Measurements from ENCODE around the gene LSM5. TPM values are rescaled to one million over a fixed set of nuclear protein-coding genes. Genes with fewer than 3 reads are reported as not detected.

The LSM5 gene
- total RNA-seq, 4 donors from 2014 or later, result 10.1 to 35.3 (median 20.2) TPM

DNA sequence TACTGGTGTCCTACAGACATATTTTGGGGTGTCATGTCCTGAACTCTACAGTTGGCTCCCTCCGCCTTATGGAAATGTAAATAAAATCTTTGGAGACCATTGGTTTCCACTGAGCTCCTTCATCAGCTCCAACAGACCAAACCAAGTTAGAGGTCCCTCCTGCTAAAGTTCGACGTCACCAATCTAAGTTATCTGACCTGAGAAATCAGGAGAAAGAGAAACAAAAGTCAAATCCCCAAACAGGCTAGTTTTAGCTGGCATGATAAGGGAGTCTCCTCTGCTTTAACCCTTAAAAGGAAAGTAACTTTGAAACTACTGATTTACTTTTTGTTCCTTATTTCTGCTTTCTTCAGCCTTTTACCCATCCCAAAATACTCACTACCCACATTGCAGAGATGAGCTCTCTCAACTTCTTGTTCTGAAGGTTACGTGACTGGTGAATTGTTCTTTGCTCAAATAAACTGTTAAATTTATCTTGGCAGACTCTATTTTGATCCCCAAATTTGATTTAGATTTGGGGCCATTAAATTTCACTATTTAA, 45.1 kb upstream of the LSM5 start:
- ATAC-seq, result no peak
- no peaks in the 10 kb centered on the region for H3K9me3 ChIP-seq
- WGBS, 2 donors (ENCODE audit: low coverage in 1 of 2), result 79 to 90% methylated on average over 4 of the region's 4 CpGs
- H3K4me3 ChIP-seq, result no peak overlapping the region
- TF ChIP-seq POLR2A (IDR thresholded peaks at IDR 0.05), result no peak
- no peak for TF ChIP-seq CTCF (IDR thresholded peaks at IDR 0.05)
- no peak for TF ChIP-seq POLR2AphosphoS5 (IDR thresholded peaks at IDR 0.05)
- no peak for TF ChIP-seq EP300 (IDR thresholded peaks at IDR 0.05)
- H3K36me3 ChIP-seq, result peaks cover 0 to 5% of the 10 kb centered on the region in 2 donors
- H3K27me3 ChIP-seq, result no peaks in the 10 kb centered on the region
- peaks cover 0 to 19% (median 10%) of the 10 kb centered on the region in 3 donors for H3K4me1 ChIP-seq
- H3K27ac ChIP-seq, result no peak overlapping the region

DNA sequence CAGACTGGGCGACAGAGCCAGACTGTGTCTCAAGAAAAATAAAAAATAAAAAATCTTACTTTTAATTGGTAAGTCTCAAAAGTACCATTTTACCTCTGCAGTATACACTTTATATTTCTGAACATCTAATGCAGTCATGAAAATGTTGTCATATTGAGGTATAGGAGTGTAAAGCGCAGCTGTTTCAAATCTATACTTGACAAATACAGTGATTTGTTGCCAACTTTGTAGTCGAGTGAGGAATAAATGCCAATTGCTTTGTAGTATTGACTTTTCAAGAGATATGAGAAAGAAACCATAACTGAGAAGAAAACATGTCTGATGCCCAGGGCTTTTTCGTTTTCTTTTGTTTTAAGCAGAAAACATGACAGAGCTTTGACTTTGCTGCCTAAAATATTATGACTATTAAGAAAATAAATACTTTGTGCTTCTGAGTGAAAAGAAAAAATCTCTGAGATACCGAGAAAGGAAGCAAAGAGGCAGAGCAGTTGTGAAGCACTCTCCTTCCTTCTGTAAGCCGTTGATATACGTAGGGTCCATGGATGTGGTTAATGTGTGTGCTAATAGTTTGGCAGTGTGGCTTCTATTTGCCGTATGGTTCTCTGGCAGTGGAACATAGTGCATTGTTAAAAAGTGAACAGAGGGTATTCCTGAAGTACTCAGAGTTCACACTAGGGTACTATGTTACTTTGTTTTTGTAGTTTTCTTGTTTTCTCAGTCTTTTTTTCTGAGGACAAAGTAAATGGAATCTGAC, 43.3 kb upstream of the LSM5 start:
- peaks cover 0 to 19% (median 10%) of the 10 kb centered on the region in 3 donors for H3K4me1 ChIP-seq
- TF ChIP-seq POLR2AphosphoS5 (IDR thresholded peaks at IDR 0.05), result no peak
- TF ChIP-seq CTCF (IDR thresholded peaks at IDR 0.05), result no peak
- no peak for TF ChIP-seq POLR2A (IDR thresholded peaks at IDR 0.05)
- no peak for TF ChIP-seq EP300 (IDR thresholded peaks at IDR 0.05)
- no peak for ATAC-seq
- no peaks in the 10 kb centered on the region for H3K27me3 ChIP-seq
- no peak overlapping the region for H3K4me3 ChIP-seq
- peaks cover 0 to 5% of the 10 kb centered on the region in 2 donors for H3K36me3 ChIP-seq
- 55 to 59% methylated on average over 8 of the region's 8 CpGs for WGBS, 2 donors (ENCODE audit: low coverage in 1 of 2)
- H3K27ac ChIP-seq, result no peak overlapping the region
- H3K9me3 ChIP-seq, result no peaks in the 10 kb centered on the region

DNA sequence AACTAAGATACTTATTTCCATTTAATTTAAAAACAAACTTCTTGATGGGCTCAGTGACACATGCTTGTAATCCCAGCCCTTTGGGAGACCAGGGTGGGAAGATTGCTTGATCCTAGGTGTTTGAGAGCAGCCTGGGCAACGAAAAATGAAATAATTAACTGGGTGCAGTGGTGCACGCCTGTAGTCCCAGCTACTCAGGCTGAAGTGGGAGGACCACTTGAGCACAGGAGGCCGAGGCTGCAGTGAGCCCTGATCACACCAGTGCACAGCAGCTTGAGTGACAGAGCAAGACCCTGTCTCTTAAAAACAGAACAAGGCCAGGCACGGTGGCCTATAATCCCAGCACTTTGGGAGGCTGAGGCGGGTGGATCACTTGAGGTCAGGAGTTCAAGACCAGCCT, 42.5 kb upstream of the LSM5 start:
- no peak overlapping the region for H3K27ac ChIP-seq

GRCh38 chr7:32532086-32532485, 41.9 kb upstream of the LSM5 start:
- 75 to 83% methylated on average over 1 of the region's 3 CpGs for WGBS, 2 donors (ENCODE audit: low coverage in 1 of 2)
- Histone ChIP-seq H3K9me3 (no peaks in the 10 kb centered on the region), H3K27ac (no peak overlapping the region), H3K27me3 (no peaks in the 10 kb centered on the region), H3K4me1 (peaks cover 0 to 19% (median 10%) of the 10 kb centered on the region in 3 donors), H3K36me3 (peaks cover 0 to 5% of the 10 kb centered on the region in 2 donors), H3K4me3 (no peak overlapping the region)
- ATAC-seq, result no peak
- TF ChIP-seq EP300 (IDR thresholded peaks at IDR 0.05) (no peak), POLR2AphosphoS5 (IDR thresholded peaks at IDR 0.05) (no peak), CTCF (IDR thresholded peaks at IDR 0.05) (no peak), POLR2A (IDR thresholded peaks at IDR 0.05) (no peak)

More for the DNA sequence above, 42.5 kb upstream of the LSM5 start:
- H3K27me3 ChIP-seq, result no peaks in the 10 kb centered on the region
- peaks cover 0 to 19% (median 10%) of the 10 kb centered on the region in 3 donors for H3K4me1 ChIP-seq
- 80 to 83% methylated on average over 1 to 3 of the region's 5 CpGs for WGBS, 2 donors (ENCODE audit: low coverage in 1 of 2)
- H3K9me3 ChIP-seq, result no peaks in the 10 kb centered on the region
- H3K36me3 ChIP-seq, result peaks cover 0 to 5% of the 10 kb centered on the region in 2 donors
- no peak overlapping the region for H3K4me3 ChIP-seq
- no peak for ATAC-seq
- TF ChIP-seq EP300 (IDR thresholded peaks at IDR 0.05) (no peak), CTCF (IDR thresholded peaks at IDR 0.05) (no peak), POLR2AphosphoS5 (IDR thresholded peaks at IDR 0.05) (no peak), POLR2A (IDR thresholded peaks at IDR 0.05) (no peak)

GRCh38 chr7:32531402-32531801, 41.2 kb upstream of the LSM5 start:
- peaks cover 0 to 5% of the 10 kb centered on the region in 2 donors for H3K36me3 ChIP-seq
- H3K27me3 ChIP-seq, result no peaks in the 10 kb centered on the region
- TF ChIP-seq EP300 (IDR thresholded peaks at IDR 0.05), result no peak
- TF ChIP-seq CTCF (IDR thresholded peaks at IDR 0.05), result no peak
- no peak for TF ChIP-seq POLR2A (IDR thresholded peaks at IDR 0.05)
- no peaks in the 10 kb centered on the region for H3K9me3 ChIP-seq
- 83 to 94% methylated on average over 7 to 9 of the region's 13 CpGs for WGBS, 2 donors (ENCODE audit: low coverage in 1 of 2)
- H3K27ac ChIP-seq, result no peak overlapping the region
- peaks cover 0 to 12% (median 4%) of the 10 kb centered on the region in 3 donors for H3K4me1 ChIP-seq
- ATAC-seq, result no peak
- H3K4me3 ChIP-seq, result no peak overlapping the region

All from gastroesophageal sphincter (tissue), 4 donors.